Heart right ventricle (tissue), 16 donors: ENCODE data around the gene EVI5L. TPM values are rescaled to one million over a fixed set of nuclear protein-coding genes. Genes with fewer than 3 reads are reported as not detected.

Source experiments
- ATAC-seq, 8 donors: fragments of 200-7000 bp; cut with Tn5 transposase; one replicate each; pipeline ENCODE4 v1.9.1; 2020; ENCODE audit warnings: mild to moderate bottlenecking in 8 of 8, moderate library complexity in 8 of 8, moderate number of reproducible peaks in 1 of 8
- DNase-seq, 2 donors: peaks; one replicate each; pipeline ENCODE4 v3.0.0-alpha.2; 2020
- H3K27ac ChIP-seq, 10 donors: fragments of 200-600 bp; sonication (generic) in 2 of 10; one replicate each; pipeline versions ENCODE4 v1.5.0 to v1.8.0; 2020 to 2022; ENCODE audit warnings: mild to moderate bottlenecking in 3 of 10
- H3K27me3 ChIP-seq, 7 donors: fragments of 200-600 bp; one replicate each; pipeline ENCODE4 v1.8.0; 2021 to 2022; ENCODE audit warnings: mild to moderate bottlenecking in 2 of 7
- H3K36me3 ChIP-seq, 9 donors: fragments of 200-600 bp; sonication (generic) in 1 of 9; one replicate each; pipeline versions ENCODE4 v1.5.0 to v1.8.0; 2020 to 2022; ENCODE audit warnings: mild to moderate bottlenecking in 2 of 9
- H3K4me1 ChIP-seq, 9 donors: fragments of 200-600 bp; sonication (generic) in 1 of 9; one replicate each; pipeline versions ENCODE4 v1.5.0 to v1.8.0; 2020 to 2022; ENCODE audit warnings: mild to moderate bottlenecking in 4 of 9
- H3K4me3 ChIP-seq, 10 donors: fragments of 200-600 bp; sonication (generic) in 2 of 10; one replicate each; pipeline versions ENCODE4 v1.5.0 to v1.8.0; 2020 to 2022; ENCODE audit warnings: mild to moderate bottlenecking in 7 of 10, moderate library complexity in 2 of 10
- H3K9me3 ChIP-seq, 11 donors: fragments of 200-600 bp in 10 of 11; sonication (generic) in 2 of 11; one replicate each; pipeline versions ENCODE4 v1.5.0 to v1.8.0; 2013 to 2022; ENCODE audit warnings: mild to moderate bottlenecking in 2 of 11, control low read depth in 1 of 11, moderate library complexity in 1 of 11
- WGBS, 2 donors: extraction: QIAGEN DNeasy Blood & Tissue Kit; methylation state at CpG; one replicate each; pipeline ENCODE4 v1.1.7; 2013; ENCODE audit warnings: inconsistent platforms in 1 of 2; 5-methylcytosine and 5-hydroxymethylcytosine counted together
- intact Hi-C, 10 donors: fragments of 100-400 bp; cut with DNase I; formaldehyde crosslinking; loops; one replicate each; pipeline versions ENCODE4 v1.11.1 to v1.14.2; 2022
- polyA plus RNA-seq, 2 donors: library from polyadenylated mRNA; stranded (reverse); fragments of 200-250 nt; gene quantifications; one replicate each; pipeline ENCODE4 v1.2.3, GENCODE V29; 2013
- total RNA-seq, 10 donors: library from RNA; stranded (reverse); fragmentation: NEBNext Ultra II Directional in 3 of 10; extraction: Animal tissue kit (Norgen Biotek cat#: 25700) in 3 of 10; gene quantifications; one replicate each; pipeline versions ENCODE4 v1.2.1 to v1.2.4, GENCODE V29; 2021 to 2023
- TF ChIP-seq, protein P1 (sequence below), 9 donors: fragments of 200-600 bp; sonication (generic) in 2 of 9; IDR thresholded peaks; one replicate each; pipeline versions ENCODE4 v1.5.0 to v1.8.0; 2021 to 2022; ENCODE audit warnings: antibody characterized with exemption in 9 of 9, mild to moderate bottlenecking in 5 of 9, moderate library complexity in 1 of 9
- donor health status: Arrhythmogenic right ventricular cardiomyopathy.
- donor health status: ischemic (EF 13 %, LVEDD 7.1; RV severe dilation, severe dysfunction).
- donor health status: healthy with polysubstance abuse.
- donor health status: DM: no; HTN: yes; CAD: no.
- donor health status: DM: no; HTN: no; CAD: no.
- donor health status: ischemic (EF 25% LVEDD 6.9; RV normal size, moderate dysfunction).
- donor health status: ischemic (EF 25% LVEDD 5.7; RV mildly dilated, moderate dysfunction).
- donor health status: healthy.
- donor health status: DM: yes; HTN: yes; CAD: no.
- donor health status: Ischemic cardiomyopathy.
- donor health status: ischemic (EF 35%, LVEDD 5.7; RV mildly dilated, moderate dysfunction).
- donor health status: nonischemic (EF 11% LVEDD 7.7; RV severe dilation, severe dysfunction).
- donor health status: DM: yes; HTN: yes; CAD: no.
- donor health status: PGD.
- donor health status: ischemic (EF 29% LVEDD 5.4; RV normal size, mild dysfunction).
- donor health status: nonischemic (EF 23%, LVEDD 6.1; RV moderate dilation, normal function).

EVI5L gene
- total and polyA plus RNA-seq, 12 donors = 12.9 to 26.3 (median 20.3) TPM

DNA sequence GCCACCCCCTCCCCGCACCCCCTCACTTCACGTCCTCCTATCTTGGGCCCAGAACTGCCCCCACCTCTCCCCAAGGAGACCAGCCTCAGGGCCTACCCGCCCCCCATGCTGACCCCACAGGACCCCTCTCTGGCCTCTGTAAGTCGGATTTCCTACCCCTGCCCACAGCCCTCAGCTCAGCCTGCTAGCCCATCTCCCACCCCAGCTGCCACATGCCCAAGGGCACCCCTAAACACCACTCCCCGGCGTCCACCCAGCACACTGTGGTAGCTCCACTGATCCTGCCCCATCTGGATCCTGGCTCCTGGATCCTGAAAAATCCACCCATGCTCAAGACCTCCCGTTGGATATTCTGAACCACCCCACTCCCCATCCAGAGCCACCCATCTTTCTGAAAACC lies 805 bp downstream of the EVI5L start:
- 36 to 38% methylated on average over 7 of the region's 7 CpGs for WGBS, 2 donors
- no peaks in the 10 kb centered on the region for H3K9me3 ChIP-seq
- peaks cover 3 to 40% (median 24%) of the 10 kb centered on the region in 9 donors for H3K4me1 ChIP-seq
- intact Hi-C loops = no loop called here
- H3K27ac ChIP-seq = no peak overlapping the region
- TF ChIP-seq, protein P1, sequence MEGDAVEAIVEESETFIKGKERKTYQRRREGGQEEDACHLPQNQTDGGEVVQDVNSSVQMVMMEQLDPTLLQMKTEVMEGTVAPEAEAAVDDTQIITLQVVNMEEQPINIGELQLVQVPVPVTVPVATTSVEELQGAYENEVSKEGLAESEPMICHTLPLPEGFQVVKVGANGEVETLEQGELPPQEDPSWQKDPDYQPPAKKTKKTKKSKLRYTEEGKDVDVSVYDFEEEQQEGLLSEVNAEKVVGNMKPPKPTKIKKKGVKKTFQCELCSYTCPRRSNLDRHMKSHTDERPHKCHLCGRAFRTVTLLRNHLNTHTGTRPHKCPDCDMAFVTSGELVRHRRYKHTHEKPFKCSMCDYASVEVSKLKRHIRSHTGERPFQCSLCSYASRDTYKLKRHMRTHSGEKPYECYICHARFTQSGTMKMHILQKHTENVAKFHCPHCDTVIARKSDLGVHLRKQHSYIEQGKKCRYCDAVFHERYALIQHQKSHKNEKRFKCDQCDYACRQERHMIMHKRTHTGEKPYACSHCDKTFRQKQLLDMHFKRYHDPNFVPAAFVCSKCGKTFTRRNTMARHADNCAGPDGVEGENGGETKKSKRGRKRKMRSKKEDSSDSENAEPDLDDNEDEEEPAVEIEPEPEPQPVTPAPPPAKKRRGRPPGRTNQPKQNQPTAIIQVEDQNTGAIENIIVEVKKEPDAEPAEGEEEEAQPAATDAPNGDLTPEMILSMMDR (IDR thresholded peaks at IDR 0.05) = no peak
- ATAC-seq (no peak), DNase-seq (no peak)
- H3K4me3 ChIP-seq = peak overlapping the region in 9 of 10 donors; percentile 58 to 77 (median 72)
- no peaks in the 10 kb centered on the region for H3K36me3 ChIP-seq
- no peaks in the 10 kb centered on the region for H3K27me3 ChIP-seq

DNA sequence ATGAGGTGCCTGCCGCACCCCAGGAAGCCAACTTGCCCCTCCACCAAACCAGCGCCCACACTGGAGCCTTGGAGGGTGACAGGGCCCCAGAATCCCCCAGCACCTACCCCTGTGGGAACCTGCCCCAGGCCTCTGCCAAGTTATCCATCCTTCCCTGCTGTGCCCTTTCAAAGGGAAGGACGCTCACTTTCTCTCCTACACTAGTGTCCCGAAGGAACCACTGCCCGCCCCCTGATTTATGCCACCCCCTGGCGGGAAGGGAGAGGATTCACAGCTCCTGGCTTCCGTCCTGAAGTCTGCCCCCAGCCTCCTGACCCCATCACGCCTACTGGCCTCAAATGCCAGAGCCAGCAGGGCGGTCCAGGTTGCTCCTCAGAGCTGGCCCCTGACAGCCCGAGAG lies 1.4 kb downstream of the EVI5L start:
- H3K9me3 ChIP-seq = no peaks in the 10 kb centered on the region
- H3K27me3 ChIP-seq = no peaks in the 10 kb centered on the region
- H3K27ac ChIP-seq = peak overlapping the region in 1 of 10 donors; percentile 11
- WGBS, 2 donors = 72% methylated on average over 10 of the region's 10 CpGs
- no peaks in the 10 kb centered on the region for H3K36me3 ChIP-seq
- ATAC-seq = no peak
- peaks cover 3 to 40% (median 24%) of the 10 kb centered on the region in 9 donors for H3K4me1 ChIP-seq
- no peak overlapping the region for H3K4me3 ChIP-seq
- intact Hi-C loops = no loop called here
- no peak for DNase-seq
- TF ChIP-seq, protein P1 (IDR thresholded peaks at IDR 0.05) = peak in 1 of 9 donors; percentile 10

DNA sequence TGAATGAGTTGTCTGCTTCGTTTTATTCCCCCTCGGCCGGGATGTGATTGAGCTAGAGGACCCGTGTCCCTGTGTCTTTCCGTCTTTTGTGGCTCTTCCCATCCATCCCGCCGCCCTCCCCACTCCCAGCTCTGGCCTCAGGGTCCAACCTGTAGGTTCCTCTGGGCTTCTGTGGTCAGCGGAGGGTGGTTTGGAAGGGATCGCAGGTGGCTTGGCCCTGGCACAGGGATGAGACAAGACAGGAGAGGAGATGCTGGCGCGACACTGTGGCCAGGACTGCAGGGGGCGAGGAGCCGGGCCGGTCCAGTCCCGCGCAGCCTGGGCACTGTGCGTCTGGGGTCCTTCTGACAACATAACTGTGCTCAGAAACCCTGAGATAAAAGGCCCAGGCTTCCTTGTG lies 2.0 kb downstream of the EVI5L start:
- H3K36me3 ChIP-seq = no peaks in the 10 kb centered on the region
- intact Hi-C loops = no loop called here
- H3K4me3 ChIP-seq = no peak overlapping the region
- DNase-seq = no peak
- peak overlapping the region in 1 of 10 donors; percentile 11 for H3K27ac ChIP-seq
- TF ChIP-seq, protein P1 (IDR thresholded peaks at IDR 0.05) = no peak
- WGBS, 2 donors = 89 to 92% methylated on average over 17 of the region's 17 CpGs
- H3K27me3 ChIP-seq = no peaks in the 10 kb centered on the region
- H3K4me1 ChIP-seq = peaks cover 3 to 40% (median 24%) of the 10 kb centered on the region in 9 donors
- H3K9me3 ChIP-seq = no peaks in the 10 kb centered on the region
- no peak for ATAC-seq

DNA sequence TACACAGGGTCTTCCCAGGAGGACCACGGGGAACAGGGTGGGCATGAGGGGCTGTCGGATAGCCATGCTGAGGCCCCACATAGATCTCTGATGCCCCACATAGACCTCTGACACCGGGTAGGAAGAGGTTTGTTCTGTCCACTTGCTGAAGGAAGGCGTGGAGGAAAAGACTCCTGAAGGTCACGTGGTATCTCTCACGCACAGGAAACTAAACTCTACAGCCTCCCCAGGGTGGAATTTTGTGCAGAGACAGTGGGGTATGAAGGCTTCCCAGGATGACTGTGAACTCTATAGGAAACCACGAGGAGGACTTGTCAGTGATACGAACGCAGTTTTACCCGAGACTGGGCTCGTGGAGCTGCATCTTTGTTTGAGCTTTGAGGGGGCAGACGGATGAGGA lies 2.8 kb downstream of the EVI5L start:
- intact Hi-C loops = no loop called here
- peak overlapping the region in 4 of 10 donors; percentile 11 to 48 (median 38) for H3K27ac ChIP-seq
- WGBS, 2 donors = 56% methylated on average over 12 of the region's 12 CpGs
- TF ChIP-seq, protein P1 (IDR thresholded peaks at IDR 0.05) = no peak
- no peak overlapping the region for H3K4me3 ChIP-seq
- ATAC-seq (peak in 1 of 8 donors; percentile 5), DNase-seq (no peak)
- no peaks in the 10 kb centered on the region for H3K36me3 ChIP-seq
- peaks cover 3 to 40% (median 24%) of the 10 kb centered on the region in 9 donors for H3K4me1 ChIP-seq
- no peaks in the 10 kb centered on the region for H3K27me3 ChIP-seq
- H3K9me3 ChIP-seq = no peaks in the 10 kb centered on the region
